Measurements from ENCODE around the gene COLEC11. TPM values are rescaled to one million over a fixed set of nuclear protein-coding genes. Genes with fewer than 3 reads are reported as not detected.
A peak's percentile ranks its signal among the peaks of the same experiment; 100 is the strongest.

The COLEC11 gene
- total and polyA plus RNA-seq, 9 of the 15 experiments (the other 6 are each of a cell fraction or from before 2014, with no cell fraction given): 0.32 to 4.3 (median 1.8) TPM

DNA sequence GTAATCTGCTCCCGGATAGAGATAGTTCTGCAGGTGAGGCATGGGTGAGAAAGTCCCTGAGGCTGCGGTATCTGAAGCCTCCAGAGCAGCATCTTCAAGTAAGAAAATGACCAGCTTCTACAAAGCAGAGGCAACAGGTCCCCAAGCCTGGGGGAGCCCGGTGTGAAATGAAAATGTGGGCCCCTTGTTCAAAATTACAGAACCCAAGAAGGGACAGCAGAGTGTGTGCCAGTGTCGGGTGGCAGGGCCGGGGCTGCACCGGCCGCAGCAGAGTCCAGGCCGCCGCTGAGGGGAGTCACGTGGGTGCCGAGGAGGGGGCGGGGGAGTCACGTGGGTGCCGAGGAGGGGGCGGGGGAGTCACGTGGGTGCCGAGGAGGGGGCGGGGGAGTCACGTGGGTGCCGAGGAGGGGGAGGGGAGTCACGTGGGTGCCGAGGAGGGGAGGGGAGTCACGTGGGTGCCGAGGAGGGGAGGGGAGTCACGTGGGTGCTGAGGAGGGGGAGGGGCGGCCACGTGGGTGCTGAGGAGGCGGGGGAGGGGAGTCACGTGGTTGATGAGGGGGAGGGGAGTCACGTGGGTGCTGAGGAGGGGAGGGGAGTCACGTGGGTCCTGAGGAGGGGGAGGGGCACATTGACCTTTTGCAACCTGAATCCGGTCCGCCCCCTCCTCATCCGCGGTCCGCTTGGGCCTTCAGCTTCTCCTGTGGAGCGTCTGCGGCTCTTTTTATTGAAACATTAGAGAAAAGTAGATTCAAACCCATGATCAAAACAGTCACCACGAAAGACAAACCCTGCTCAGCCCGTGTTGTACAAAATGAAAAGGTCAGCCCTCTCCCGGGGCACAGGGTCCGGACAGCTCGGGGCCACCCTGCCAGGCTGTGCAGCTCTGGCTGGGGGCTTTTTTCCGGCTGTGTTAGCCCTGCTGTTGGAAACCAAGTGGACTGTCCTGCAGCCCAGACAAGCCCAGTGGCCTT, 10.4 kb downstream of the COLEC11 start (continued):
- TF ChIP-seq ETV1 (tag; conservative IDR thresholded peaks at IDR 0.05; ENCODE audit: low read depth): no peak
- TF ChIP-seq, protein P1, sequence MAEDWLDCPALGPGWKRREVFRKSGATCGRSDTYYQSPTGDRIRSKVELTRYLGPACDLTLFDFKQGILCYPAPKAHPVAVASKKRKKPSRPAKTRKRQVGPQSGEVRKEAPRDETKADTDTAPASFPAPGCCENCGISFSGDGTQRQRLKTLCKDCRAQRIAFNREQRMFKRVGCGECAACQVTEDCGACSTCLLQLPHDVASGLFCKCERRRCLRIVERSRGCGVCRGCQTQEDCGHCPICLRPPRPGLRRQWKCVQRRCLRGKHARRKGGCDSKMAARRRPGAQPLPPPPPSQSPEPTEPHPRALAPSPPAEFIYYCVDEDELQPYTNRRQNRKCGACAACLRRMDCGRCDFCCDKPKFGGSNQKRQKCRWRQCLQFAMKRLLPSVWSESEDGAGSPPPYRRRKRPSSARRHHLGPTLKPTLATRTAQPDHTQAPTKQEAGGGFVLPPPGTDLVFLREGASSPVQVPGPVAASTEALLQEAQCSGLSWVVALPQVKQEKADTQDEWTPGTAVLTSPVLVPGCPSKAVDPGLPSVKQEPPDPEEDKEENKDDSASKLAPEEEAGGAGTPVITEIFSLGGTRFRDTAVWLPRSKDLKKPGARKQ (CRISPR knock-in tag; IDR thresholded peaks at IDR 0.05): no peak
- TF ChIP-seq, protein P2, sequence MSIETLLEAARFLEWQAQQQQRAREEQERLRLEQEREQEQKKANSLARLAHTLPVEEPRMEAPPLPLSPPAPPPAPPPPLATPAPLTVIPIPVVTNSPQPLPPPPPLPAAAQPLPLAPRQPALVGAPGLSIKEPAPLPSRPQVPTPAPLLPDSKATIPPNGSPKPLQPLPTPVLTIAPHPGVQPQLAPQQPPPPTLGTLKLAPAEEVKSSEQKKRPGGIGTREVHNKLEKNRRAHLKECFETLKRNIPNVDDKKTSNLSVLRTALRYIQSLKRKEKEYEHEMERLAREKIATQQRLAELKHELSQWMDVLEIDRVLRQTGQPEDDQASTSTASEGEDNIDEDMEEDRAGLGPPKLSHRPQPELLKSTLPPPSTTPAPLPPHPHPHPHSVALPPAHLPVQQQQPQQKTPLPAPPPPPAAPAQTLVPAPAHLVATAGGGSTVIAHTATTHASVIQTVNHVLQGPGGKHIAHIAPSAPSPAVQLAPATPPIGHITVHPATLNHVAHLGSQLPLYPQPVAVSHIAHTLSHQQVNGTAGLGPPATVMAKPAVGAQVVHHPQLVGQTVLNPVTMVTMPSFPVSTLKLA (conservative IDR thresholded peaks at IDR 0.05): peak; percentile 60 to 80; a peak in 3 of 4 replicates
- no peak; the same call in 1 of the 2 replicates for TF ChIP-seq POLR2AphosphoS5 (IDR thresholded peaks at IDR 0.05; ENCODE audit: control insufficient read depth, insufficient read depth, low read depth, low read length)
- TF ChIP-seq BRCA1 (IDR thresholded peaks at IDR 0.05): no peak
- TF ChIP-seq BRCA1 (CRISPR knock-in tag; IDR thresholded peaks at IDR 0.05): no peak
- no peak for TF ChIP-seq FOXA1 (IDR thresholded peaks at IDR 0.05; ENCODE audit: borderline replicate concordance)
- TF ChIP-seq, protein P3, sequence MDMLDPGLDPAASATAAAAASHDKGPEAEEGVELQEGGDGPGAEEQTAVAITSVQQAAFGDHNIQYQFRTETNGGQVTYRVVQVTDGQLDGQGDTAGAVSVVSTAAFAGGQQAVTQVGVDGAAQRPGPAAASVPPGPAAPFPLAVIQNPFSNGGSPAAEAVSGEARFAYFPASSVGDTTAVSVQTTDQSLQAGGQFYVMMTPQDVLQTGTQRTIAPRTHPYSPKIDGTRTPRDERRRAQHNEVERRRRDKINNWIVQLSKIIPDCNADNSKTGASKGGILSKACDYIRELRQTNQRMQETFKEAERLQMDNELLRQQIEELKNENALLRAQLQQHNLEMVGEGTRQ (CRISPR knock-in tag; IDR thresholded peaks at IDR 0.05): peak; percentile 87
- TF ChIP-seq ZNF408 (CRISPR knock-in tag; IDR thresholded peaks at IDR 0.05; ENCODE audit: low read depth): no peak
- TF ChIP-seq RBM39 (optimal IDR thresholded peaks at IDR 0.05; ENCODE audit: low read depth, low read length): no peak
- TF ChIP-seq SNRNP70 (optimal IDR thresholded peaks at IDR 0.05; ENCODE audit: low read depth, low read length): no peak
- TF ChIP-seq RB1 (IDR thresholded peaks at IDR 0.05; ENCODE audit: low read depth): no peak
- no peak for TF ChIP-seq MEIS2 (IDR thresholded peaks at IDR 0.05; ENCODE audit: partially characterized antibody)
- TF ChIP-seq TCF7L2 (IDR thresholded peaks at IDR 0.05; ENCODE audit: low read depth, low read length): no peak
- no peak for TF ChIP-seq CBFB (CRISPR knock-in tag; IDR thresholded peaks at IDR 0.05)
- TF ChIP-seq FOXK1 (CRISPR knock-in tag; IDR thresholded peaks at IDR 0.05; ENCODE audit: borderline replicate concordance): no peak
- no peak for TF ChIP-seq MCM5 (IDR thresholded peaks at IDR 0.05; ENCODE audit: low read depth)
- no peak for TF ChIP-seq NR2F6 (CRISPR knock-in tag; IDR thresholded peaks at IDR 0.05)
